PC-3 (cell line): ENCODE data around the gene ANGPT4. TPM values are rescaled to one million over a fixed set of nuclear protein-coding genes. Genes with fewer than 3 reads are reported as not detected.

Experiments
- ATAC-seq: fragments of 200-7000 bp; cut with Tn5 transposase; 2 replicates; pipeline ENCODE4 v1.9.1; 2020; ENCODE audit warnings: mild to moderate bottlenecking, moderate library complexity
- BruUV-seq: library from RNA; stranded (reverse); fragments of 400-500 nt; replicated peaks from 2 replicates; lab custom pipeline; 2021; lab: Mats Ljungman, UMichigan
- CTCF ChIA-PET: fragments of 300-600 bp; sonication (Branson Sonifier 250); formaldehyde crosslinking; loops from one replicate; lab custom pipeline; 2022; ENCODE audit warnings: antibody characterized with exemption; lab: Charles Lee
- POLR2A ChIA-PET: fragments of 300-600 bp; sonication (Branson Sonifier 250); formaldehyde crosslinking; loops from one replicate; lab custom pipeline; 2022; ENCODE audit warnings: antibody characterized with exemption; ENCODE audit not compliant: unreplicated experiment; lab: Charles Lee
- DNase-seq: peaks from one replicate; pipeline ENCODE4 v3.0.0-alpha.2; 2015
- H2AFZ ChIP-seq: fragments of 300-600 bp; sonication (generic); 2 replicates; pipeline ENCODE4 v1.6.0; 2016; ENCODE audit warnings: antibody characterized with exemption, low read length
- H3F3A ChIP-seq: fragments of 300-600 bp; sonication (generic); one replicate; pipeline ENCODE4 v1.6.0; 2017; ENCODE audit warnings: antibody characterized with exemption, low read length, control low read depth, mild to moderate bottlenecking; ENCODE audit not compliant: unreplicated experiment
- H3K27ac ChIP-seq: fragments of 300-600 bp; sonication (generic); 2 replicates; pipeline ENCODE4 v1.5.1; 2016; ENCODE audit warnings: mild to moderate bottlenecking, low read length
- H3K27me3 ChIP-seq: fragments of 300-600 bp; sonication (generic); 2 replicates; pipeline ENCODE4 v1.6.1; 2016; ENCODE audit warnings: low read length, mixed read lengths
- H3K36me3 ChIP-seq: fragments of 300-600 bp; sonication (generic); 2 replicates; pipeline ENCODE4 v1.6.1; 2016; ENCODE audit warnings: low read depth, mixed run types, low read length, mixed read lengths
- H3K4me1 ChIP-seq: fragments of 300-600 bp; sonication (generic); 2 replicates; pipeline ENCODE4 v1.5.1; 2016; ENCODE audit warnings: low read length; ENCODE audit not compliant: insufficient read depth
- H3K4me2 ChIP-seq: fragments of 300-600 bp; sonication (generic); 2 replicates; pipeline ENCODE4 v1.6.0; 2016; ENCODE audit warnings: low read length
- H3K4me3 ChIP-seq: fragments of 300-600 bp; sonication (generic); 2 replicates; pipeline ENCODE4 v1.5.1; 2016; ENCODE audit warnings: mild to moderate bottlenecking, low read length, mixed read lengths
- H3K79me2 ChIP-seq: fragments of 300-600 bp; sonication (generic); 2 replicates; pipeline ENCODE4 v1.6.1; 2017; ENCODE audit warnings: low read length, mixed read lengths
- H3K9ac ChIP-seq: fragments of 300-600 bp; sonication (generic); 2 replicates; pipeline ENCODE4 v1.6.0; 2016; ENCODE audit warnings: mild to moderate bottlenecking, low read length
- H3K9me2 ChIP-seq: fragments of 300-600 bp; sonication (generic); replicated peaks from 2 replicates; pipeline ENCODE4 v1.6.1; 2016; ENCODE audit warnings: mixed run types, low read length, mixed read lengths
- H3K9me3 ChIP-seq: fragments of 300-600 bp; sonication (generic); 2 replicates; pipeline ENCODE4 v1.6.1; 2016; ENCODE audit warnings: low read length, mixed read lengths
- H4K20me1 ChIP-seq: fragments of 300-600 bp; sonication (generic); 2 replicates; pipeline ENCODE4 v1.6.1; 2016; ENCODE audit warnings: low read length, mixed read lengths
- CTCF ChIP-seq: fragments of 300-600 bp; sonication (generic); conservative IDR thresholded peaks from 2 replicates; pipeline ENCODE4 v1.5.1; 2017; ENCODE audit warnings: antibody characterized with exemption, low read depth, mild to moderate bottlenecking, low read length
- EZH2 ChIP-seq: fragments of 300-600 bp; sonication (generic); IDR thresholded peaks from one replicate; pipeline ENCODE4 v1.6.1; 2017; ENCODE audit warnings: antibody characterized with exemption, mild to moderate bottlenecking, low read length; ENCODE audit not compliant: unreplicated experiment
- EZH2phosphoT487 ChIP-seq: fragments of 300-600 bp; sonication (generic); IDR thresholded peaks from 2 replicates; pipeline ENCODE4 v1.6.1; 2018; ENCODE audit warnings: mild to moderate bottlenecking, antibody characterized with exemption, low read length, borderline replicate concordance
- intact Hi-C: fragments of 100-400 bp; cut with micrococcal nuclease; formaldehyde crosslinking; loops from 2 replicates; pipeline ENCODE4 v1.9.0; 2023
- total RNA-seq: library from RNA; depleted of rRNA; stranded (reverse); fragments of >200 nt; gene quantifications from 2 replicates; pipeline ENCODE4 v1.2.3, GENCODE V29; 2014

Gene ANGPT4
- total RNA-seq, 1 experiment from 2014 or later, result not detected

- H3K27me3 ChIP-seq, result peaks cover 54% of the 10 kb centered on the region
- no peak overlapping the region for H2AFZ ChIP-seq
- no peak for DNase-seq
- H4K20me1 ChIP-seq, result no peaks in the 10 kb centered on the region
- ChIA-PET CTCF (no interaction called here), POLR2A (interaction anchor here (0.6 kb wide), 1 partner anchor 172 kb away, joined by 4 read pairs; no protein-coding TSS in a partner anchor)
- H3K9me2 ChIP-seq, result no peaks in the 10 kb centered on the region
- no peak for TF ChIP-seq EZH2
- no peaks in the 10 kb centered on the region for H3K9me3 ChIP-seq
- H3K27ac ChIP-seq, result no peak overlapping the region
- no peaks in the 10 kb centered on the region for H3K36me3 ChIP-seq
- H3K4me2 ChIP-seq, result no peak overlapping the region
- no peaks in the 10 kb centered on the region for H3K4me1 ChIP-seq
- H3K9ac ChIP-seq, result no peak overlapping the region
- H3K79me2 ChIP-seq, result no peaks in the 10 kb centered on the region
- BruUV-seq, result no TSS peak
- no peak overlapping the region for H3K4me3 ChIP-seq
- ATAC-seq, result no peak
- intact Hi-C loops, result loop anchor here (10.0 kb wide), 1 partner anchor 235 kb away; the partner anchor contains the start of gene TMEM74B
- no peaks in the 10 kb centered on the region for H3F3A ChIP-seq
These were observed 33.6 kb upstream of the ANGPT4 start for GRCh38 chr20:949717-950116.

- POLR2A ChIA-PET, result no interaction called here
- no peaks in the 10 kb centered on the region for H3K4me1 ChIP-seq
- DNase-seq, result no peak
- H3K9ac ChIP-seq, result no peak overlapping the region
- H4K20me1 ChIP-seq, result no peaks in the 10 kb centered on the region
- no peak overlapping the region for H3K27ac ChIP-seq
- no peaks in the 10 kb centered on the region for H3K9me3 ChIP-seq
- H3K4me2 ChIP-seq, result no peak overlapping the region
- intact Hi-C loops, result no loop called here
- no peaks in the 10 kb centered on the region for H3F3A ChIP-seq
- peaks cover 75% of the 10 kb centered on the region for H3K27me3 ChIP-seq
- no peak overlapping the region for H3K4me3 ChIP-seq
- no TSS peak for BruUV-seq
- TF ChIP-seq EZH2phosphoT487 (no peak), EZH2 (no peak), CTCF (no peak)
- no peaks in the 10 kb centered on the region for H3K9me2 ChIP-seq
- H3K79me2 ChIP-seq, result no peaks in the 10 kb centered on the region
- H2AFZ ChIP-seq, result no peak overlapping the region
- no peak for ATAC-seq
- CTCF ChIA-PET, result no interaction called here
- no peaks in the 10 kb centered on the region for H3K36me3 ChIP-seq
These were observed 30.7 kb upstream of the ANGPT4 start for GRCh38 chr20:946826-947225.

GRCh38 chr20:945841-946240, 29.7 kb upstream of the ANGPT4 start:
- Histone ChIP-seq H3K9me3 (no peaks in the 10 kb centered on the region), H3K9ac (no peak overlapping the region), H3K36me3 (no peaks in the 10 kb centered on the region), H3K27ac (no peak overlapping the region), H2AFZ (no peak overlapping the region), H3K27me3 (peaks cover 85% of the 10 kb centered on the region), H3K9me2 (no peaks in the 10 kb centered on the region), H3K4me3 (no peak overlapping the region), H3F3A (no peaks in the 10 kb centered on the region), H4K20me1 (no peaks in the 10 kb centered on the region), H3K4me2 (no peak overlapping the region), H3K79me2 (no peaks in the 10 kb centered on the region), H3K4me1 (no peaks in the 10 kb centered on the region)
- DNase-seq (no peak), ATAC-seq (no peak)
- POLR2A ChIA-PET, result no interaction called here
- no TSS peak for BruUV-seq
- TF ChIP-seq EZH2, result no peak
- TF ChIP-seq EZH2phosphoT487, result no peak
- no peak for TF ChIP-seq CTCF
- CTCF ChIA-PET, result no interaction called here
- intact Hi-C loops, result no loop called here
